GM21360 (cell line): ENCODE measurements around the gene FAAH.

ENCODE experiments used
- ATAC-seq: cut with Tn5 transposase; IDR thresholded peaks from one replicate; pipeline ENCODE4 v1.9.1; 2021; ENCODE audit warnings: mild to moderate bottlenecking, moderate library complexity; ENCODE audit not compliant: unreplicated experiment

The FAAH gene

DNA sequence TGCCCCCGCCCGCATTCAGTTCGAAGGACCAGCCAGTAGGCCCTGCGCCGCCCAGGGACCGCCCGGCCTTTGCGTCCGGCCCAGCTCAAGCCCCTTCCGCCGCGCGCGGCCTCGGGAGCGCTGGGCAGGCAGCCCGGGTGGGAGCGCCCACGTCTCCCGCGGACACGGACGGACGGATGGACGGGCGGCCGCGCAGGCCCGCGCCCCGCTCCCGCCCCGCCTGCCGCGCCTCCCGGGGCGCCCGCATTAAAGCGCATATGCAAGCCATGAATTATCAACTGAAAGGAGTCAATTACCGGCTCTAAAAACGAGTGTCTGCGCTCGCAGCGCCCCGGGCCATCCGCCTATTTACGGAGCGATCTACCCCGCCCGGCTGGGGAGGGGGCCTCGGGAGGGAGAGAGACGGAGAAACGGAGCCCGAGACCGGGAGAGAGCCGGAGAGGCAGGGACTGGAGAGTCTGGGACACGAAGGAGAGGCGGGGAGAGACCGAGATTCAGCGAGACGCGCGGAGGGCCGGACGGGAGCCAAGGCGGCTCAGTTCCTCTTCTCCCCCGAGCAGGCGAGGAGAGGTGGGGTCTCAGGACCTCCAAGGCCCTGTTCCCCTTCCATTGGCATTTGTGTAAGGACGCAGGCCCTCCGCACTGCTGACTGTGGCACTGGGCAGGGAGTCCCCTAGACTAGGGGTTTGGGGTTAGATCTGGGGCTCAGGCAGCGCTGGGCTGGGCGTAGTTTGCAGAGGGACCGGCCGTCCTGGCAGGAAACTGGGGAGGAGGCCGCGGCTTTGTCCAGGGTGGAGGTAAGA is 54.2 kb downstream of the FAAH start:
- no peak for ATAC-seq

DNA sequence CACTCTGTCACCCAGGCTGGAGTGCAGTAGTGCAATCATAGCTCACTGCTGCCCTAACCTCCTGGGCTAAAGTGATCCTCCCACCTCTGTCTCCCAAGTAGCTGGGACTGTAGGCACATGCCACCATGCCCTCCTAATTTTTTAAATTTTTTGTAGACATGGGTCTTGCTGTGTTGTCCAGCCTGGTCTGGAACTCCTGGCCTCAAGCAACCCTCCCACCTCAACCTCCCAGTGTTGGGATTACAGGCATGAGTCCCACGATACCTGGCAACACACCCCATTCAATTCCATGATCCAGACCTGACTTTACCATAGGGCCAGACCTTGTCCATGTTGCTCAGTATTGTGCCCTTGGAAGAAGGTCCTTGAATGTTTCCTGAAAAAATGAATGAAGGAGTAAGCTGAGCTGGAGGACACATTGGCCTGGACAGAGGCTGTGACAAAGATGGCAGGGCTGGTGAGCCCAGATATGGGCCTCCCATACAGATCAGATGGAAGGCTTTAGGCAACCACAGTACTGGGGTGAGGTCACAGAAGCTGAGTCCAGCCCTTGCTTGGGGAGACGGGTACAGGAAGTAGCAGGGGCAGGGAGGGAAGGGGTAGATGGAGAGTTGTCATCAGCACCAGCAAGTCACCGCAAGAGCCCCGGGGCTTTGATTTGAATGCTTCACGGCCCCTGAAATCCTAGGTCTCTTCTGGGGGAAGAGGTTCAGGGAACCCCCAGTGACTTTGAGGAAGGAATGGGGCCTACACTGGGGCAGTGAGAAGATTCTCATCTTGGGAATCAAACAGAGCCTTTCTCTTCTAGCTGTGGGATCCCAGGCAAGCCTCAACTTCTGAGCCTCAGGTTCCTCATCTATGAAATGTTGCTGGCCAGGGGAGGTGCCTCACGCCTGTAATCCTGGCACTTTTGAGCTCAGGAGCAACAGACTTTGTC is 55.4 kb downstream of the FAAH start:
- ATAC-seq, result no peak

DNA sequence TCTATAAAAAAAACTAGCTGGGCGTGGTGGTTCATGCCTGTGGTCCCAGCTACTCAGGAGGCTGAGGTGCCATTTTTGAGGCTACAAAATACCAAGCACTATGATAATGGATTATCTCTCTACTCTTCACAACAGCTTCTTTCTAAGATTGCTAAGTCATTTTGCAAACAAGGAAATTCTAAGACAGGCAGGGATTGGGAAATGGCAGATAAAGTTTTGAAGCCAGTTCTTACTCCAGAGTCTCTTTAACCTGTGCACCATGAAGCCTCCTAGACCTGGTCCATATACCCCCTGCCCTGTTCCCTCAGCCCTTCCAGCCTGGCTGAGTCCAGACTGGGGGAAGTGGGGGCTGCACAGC is 56.0 kb downstream of the FAAH start:
- ATAC-seq, result no peak

DNA sequence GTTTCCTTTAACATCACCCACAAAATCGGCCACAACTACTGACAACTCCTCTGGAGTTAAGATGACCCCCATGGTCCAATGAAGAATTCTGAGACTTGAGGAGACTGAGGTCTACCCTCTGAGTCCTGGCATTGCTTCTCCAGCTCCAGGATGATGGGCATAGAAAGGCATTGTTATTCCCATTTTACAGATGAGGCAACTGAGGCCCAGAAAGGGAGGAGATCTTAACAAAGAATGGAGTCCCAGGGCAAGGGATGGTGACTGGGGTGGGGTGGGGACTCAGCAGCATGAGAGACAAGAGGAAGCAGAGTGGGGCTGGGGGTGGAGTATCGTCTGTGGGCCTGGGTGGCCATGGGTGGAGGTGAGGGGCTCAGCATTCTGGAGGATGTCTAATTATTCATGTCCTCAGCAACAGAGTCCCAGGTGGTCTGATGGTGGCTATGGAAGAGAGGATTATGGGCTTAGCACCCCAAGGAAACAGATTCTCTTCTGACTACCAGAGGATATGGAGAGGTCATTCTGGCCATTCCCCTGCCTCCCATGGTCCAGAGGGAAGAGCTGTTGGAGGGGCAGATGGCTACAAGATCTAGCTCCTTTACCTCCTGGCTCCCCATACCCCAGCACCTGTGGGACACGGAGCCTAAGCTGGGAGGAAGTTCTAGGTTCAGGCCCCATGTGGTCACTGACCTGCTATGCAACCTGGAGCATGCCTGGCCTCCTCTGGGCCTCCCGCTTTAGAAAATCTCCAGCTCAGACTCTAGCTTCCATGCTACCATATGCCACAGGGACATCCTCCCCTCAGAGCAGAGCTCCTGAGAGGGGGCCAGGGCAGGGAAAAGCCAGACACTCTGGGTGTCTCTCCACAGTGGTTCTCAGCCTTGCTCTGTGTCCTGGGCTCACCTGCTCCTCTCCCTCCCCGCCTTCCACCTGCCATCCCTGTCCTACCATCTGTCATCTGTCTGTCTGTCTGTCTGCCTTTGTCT is 58.1 kb downstream of the FAAH start:
- ATAC-seq, result no peak

DNA sequence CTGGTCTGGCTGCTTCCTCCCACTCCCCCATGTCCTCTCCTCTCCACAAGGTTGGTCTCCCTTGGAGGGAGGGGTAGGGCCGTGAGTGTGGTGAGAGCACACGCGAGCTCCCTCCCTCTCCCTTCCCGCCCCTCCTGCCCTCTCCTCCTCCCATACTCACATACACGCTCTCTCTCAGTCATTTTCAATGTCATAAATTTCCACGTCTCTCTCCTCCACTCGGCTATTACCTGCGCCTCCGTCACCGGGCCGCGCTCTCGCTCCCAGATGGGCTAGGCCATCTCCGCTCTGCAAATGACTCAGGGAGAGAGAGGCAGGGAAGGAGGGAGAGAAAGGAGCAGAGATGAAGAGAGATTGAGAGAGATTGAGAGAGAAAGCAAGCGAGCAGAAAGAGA is 58.8 kb downstream of the FAAH start:
- ATAC-seq, result no peak

DNA sequence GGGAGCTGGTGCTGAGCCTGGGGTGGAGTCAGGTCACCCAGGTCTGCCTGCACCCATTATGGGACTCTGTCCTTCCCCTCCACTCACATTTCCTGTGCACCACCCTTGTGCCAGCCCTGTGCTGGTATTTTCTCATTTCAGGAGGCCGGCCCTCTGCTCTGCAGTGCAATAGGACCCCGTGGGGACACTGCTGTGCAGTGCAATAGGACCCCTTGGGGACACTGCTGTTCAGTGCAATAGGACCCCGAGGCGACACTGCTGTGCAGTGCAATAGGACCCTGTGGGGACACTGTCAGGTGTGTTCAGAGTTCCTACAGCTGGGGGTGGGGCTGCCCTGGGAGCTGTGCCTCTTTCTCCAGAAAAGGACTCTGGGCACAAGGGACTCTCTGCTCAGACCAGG is 59.3 kb downstream of the FAAH start:
- no peak for ATAC-seq

DNA sequence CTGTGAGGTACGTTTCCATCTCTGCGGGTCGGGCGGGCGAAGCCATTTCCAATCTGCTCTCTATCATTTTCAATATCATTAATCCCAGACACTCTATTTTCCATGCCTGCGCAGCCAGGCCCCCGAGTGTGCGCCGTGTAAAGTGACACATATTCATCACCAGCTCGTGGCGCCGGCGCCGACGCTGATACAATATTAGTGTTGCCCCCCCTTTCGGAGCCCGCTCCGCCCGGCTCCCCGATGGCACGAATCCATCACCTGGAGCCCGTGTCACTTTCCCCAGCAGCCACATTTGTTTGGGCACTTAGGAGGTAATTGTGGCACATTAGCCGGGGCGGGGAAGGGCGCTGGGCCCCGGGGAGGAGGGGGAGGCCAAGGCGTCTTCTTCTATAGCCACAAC is 61.8 kb downstream of the FAAH start:
- ATAC-seq, result no peak

DNA sequence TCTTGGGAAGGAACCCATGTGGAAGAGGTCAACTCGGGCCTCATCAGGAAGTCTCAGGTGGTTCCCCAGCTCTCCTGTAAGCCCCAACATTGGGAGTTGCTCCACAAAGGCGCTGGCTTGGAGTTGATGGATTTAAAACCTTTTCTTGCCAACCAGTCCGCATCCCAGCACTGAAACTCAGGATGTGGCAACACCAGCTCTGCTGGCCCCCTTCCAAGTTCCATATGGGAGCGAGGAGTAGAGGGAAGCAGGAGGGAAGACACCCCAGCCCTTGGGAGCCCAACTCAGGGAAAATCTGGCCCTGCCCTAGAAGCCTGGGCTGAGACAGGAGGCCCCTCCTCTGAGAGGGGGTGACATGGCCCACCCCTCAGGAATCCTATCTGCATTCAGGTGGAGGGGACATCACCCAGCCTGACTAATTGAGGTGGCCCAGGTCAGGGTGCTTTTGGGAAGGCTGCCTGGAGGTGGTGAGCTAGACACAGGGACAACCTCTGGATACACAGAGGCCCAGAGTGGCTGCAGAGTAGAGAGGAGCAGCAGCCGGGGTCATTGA is 62.4 kb downstream of the FAAH start:
- no peak for ATAC-seq

DNA sequence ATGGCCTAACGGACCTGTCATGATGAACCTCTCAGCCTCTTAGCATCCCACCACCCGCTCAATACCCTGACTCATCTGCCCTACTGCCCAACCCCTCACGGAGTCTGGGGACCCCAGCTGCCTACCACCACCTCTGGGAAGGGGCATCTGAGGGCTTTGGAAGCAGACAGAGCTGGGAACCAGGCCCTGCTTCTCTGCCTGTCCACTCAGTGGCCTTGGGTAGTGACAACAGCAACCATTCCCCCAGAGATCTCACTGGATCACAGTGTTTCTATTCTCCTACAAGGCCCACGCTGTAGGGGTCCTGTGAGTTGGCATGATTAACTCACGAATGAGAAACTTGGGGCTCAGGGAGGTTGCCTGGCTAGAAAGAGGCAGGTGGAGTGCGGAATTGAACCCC is 63.1 kb downstream of the FAAH start:
- ATAC-seq, result no peak

DNA sequence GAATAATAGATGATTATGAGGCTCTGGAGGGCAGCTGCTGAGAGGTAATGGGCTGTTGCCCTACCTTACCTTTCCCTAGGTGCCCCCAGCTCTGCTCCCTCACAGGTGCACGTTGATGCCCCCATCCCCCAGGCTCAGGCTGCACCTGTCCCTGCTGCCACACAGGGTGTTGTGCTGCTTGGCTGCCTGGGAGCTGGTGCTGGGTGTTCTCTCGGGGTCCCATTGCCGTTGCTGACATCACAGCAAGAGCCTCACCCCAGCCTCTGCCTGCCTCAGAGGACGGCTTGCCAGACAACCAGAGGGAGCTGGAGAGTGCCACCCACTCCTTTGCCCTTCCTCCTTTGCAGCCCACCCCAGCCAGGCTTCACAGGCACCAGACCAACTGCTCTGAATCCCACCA is 64.1 kb downstream of the FAAH start:
- ATAC-seq, result no peak

DNA sequence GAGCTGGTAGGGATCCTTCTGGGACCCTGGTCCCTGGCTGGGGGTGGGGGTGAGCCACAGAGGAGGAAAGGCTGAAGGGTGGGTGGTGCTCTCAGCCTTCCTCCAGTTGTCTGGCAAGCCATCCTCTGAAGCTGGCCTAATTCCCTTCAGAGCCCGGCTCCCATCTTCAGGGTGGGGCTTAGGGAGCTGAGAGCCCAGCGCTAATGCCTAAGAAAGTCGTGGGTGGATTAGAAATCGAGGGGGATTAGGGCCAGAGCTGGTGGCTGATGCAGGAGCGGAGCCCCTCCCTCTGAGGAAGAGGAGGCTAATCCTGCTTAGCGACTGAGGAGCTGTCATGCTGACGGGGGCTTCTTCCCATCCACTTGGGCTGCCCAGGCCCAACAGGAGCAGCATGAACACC is 64.7 kb downstream of the FAAH start:
- ATAC-seq, result no peak

DNA sequence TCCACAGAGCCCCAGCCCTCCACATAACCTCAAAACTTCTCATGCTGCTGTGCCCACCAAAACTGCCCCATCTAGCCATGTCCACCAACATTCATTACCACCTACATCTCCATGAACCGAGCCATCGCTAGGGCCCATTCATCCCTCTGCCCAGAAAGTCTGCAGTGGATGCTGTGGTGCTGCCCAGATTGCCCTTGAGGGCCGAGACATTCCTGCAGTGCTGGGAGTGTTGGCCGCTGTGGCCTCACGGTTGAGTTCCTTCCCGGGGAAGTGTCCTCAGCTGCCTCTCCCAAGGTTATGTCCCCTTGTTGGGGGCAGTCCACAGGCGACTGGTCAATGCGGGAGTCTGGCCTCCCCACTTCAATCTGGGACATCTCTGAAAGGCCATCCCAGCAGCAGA is 65.2 kb downstream of the FAAH start:
- ATAC-seq, result no peak

DNA sequence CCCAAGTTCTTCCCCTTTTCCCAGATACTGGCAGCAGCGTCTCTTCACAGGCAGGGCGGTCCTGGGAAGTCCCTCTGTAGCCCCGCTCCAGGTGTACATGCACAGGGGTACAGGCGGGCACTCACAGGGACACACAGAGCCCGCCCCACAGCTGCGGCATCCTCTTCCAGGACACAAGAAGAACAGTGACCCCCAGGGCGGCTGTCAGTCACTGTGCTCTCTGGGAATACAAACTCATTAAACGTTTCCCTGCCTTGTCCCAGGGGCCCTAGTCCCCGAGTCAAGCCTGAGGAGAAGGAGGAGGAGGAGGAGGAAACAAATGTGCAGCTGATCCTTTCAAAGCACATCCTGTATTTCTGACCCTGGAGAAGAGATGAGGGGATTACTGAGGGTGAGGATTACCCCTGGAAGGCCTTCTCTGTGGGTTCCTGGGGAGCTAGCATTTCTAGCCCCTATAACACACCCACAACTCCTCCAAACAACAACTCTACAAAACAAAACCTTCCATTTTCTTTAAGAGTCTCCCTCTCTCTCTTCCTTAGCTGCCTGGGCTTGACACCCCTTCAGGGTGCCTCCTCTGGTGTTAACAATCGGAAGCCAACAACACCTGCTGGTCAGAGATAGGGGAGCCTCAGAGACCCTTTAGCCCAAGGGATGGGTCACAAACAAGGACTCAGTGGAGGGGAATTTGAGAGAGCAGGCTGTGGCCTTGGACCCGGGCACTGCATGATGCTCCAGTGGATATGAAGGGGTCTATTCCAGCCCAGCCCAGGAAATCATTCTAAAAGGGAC is 67.1 kb downstream of the FAAH start:
- no peak for ATAC-seq

DNA sequence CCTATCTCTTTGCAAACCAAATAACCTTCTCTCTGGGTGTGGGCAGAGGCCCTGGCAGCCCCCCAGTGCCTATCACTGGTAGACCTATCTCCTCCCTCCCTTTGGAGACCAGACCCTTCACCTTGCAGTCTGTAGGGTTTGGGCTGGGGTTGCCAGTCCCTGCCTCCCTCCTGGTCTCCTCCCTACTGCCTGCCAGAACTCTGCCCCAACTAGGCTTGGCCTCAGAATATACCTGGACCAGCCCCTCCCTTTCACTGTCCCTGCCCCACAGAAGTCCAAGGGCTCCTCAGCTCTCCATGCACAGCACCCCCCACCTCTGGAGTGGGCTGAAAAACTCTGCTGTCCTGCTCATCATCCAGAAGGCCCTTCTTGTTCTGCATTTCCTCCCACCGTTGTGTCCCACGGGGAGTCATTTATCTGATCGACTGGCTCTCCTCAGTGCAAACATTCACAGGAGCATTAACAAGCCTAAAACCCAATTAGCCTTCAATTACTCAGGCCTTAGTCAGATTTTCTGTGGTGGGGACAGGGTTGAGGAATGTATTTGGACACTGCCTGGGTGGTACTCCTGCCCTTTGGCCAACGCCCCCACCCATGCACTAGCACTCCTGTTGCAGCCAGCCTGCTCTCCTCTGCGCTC is 67.8 kb downstream of the FAAH start:
- no peak for ATAC-seq
